Thyroid gland (tissue), 4 donors: ENCODE measurements around the gene ADI1. TPM values are rescaled to one million over a fixed set of nuclear protein-coding genes. Genes with fewer than 3 reads are reported as not detected.
"Not testable (repeated sequence)": the region's sequence is repeated elsewhere in the genome, so short reads cannot be mapped to it uniquely, and the experiment has no call there.

ENCODE experiments used
- DNase-seq, 2 donors: peaks; one replicate each; pipeline ENCODE4 v3.0.0-alpha.2; 2019
- H3K27ac ChIP-seq, 3 donors: fragments of 200-600 bp; sonication (generic); 1 replicate in 2 of 3; 2 replicates in 1 of 3; pipeline ENCODE4 v1.5.1; 2016 to 2019; ENCODE audit warnings: mild to moderate bottlenecking in 1 of 3, moderate library complexity in 1 of 3
- H3K27me3 ChIP-seq: fragments of 200-600 bp; sonication (generic); one replicate; pipeline ENCODE4 v1.5.1; 2019
- H3K36me3 ChIP-seq, 2 donors: fragments of 200-600 bp; sonication (generic); one replicate each; pipeline ENCODE4 v1.5.1; 2016 to 2019
- H3K4me1 ChIP-seq, 2 donors: fragments of 200-600 bp; sonication (generic); one replicate each; pipeline ENCODE4 v1.5.1; 2017 to 2019
- H3K4me3 ChIP-seq, 3 donors: fragments of 200-600 bp; sonication (generic); replicated peaks in 1 of 3; 1 replicate in 2 of 3; 2 replicates in 1 of 3; pipeline ENCODE4 v1.5.1; 2016; ENCODE audit warnings: mild to moderate bottlenecking in 1 of 3
- H3K9me3 ChIP-seq: fragments of 200-600 bp; sonication (generic); one replicate; pipeline ENCODE4 v1.5.1; 2017
- POLR2A ChIP-seq, 2 donors: fragments of 450-650 bp; IDR thresholded peaks; one replicate each; pipeline ENCODE4 v1.6.1; 2017; ENCODE audit warnings: antibody characterized with exemption in 2 of 2, mild to moderate bottlenecking in 2 of 2, moderate library complexity in 1 of 2
- WGBS, 2 donors: methylation state at CpG; one replicate each; pipeline ENCODE4 v1.1.5; 2017; 5-methylcytosine and 5-hydroxymethylcytosine counted together
- intact Hi-C: fragments of 100-400 bp; cut with DNase I; formaldehyde crosslinking; loops from one replicate; pipeline ENCODE4 v1.15.1; 2023
- total RNA-seq, 4 donors: library from RNA; depleted of rRNA; stranded (reverse); fragments of >200 nt; gene quantifications; one replicate each; pipeline ENCODE4 v1.2.3, GENCODE V29; 2016
- TF ChIP-seq, protein P1 (sequence below), 6 experiments: fragments of 200-600 bp in 3 of 6; fragments of 450-650 bp in 3 of 6; sonication (generic) in 3 of 6; IDR thresholded peaks; one replicate each; pipeline ENCODE4 v1.5.1; 2016 to 2019; ENCODE audit warnings: antibody characterized with exemption in 6 of 6, mild to moderate bottlenecking in 2 of 6, inconsistent platforms in 1 of 6, moderate library complexity in 1 of 6

ADI1 gene
- total RNA-seq, 4 donors from 2014 or later = 35.9 to 65.1 (median 59.2) TPM

DNA sequence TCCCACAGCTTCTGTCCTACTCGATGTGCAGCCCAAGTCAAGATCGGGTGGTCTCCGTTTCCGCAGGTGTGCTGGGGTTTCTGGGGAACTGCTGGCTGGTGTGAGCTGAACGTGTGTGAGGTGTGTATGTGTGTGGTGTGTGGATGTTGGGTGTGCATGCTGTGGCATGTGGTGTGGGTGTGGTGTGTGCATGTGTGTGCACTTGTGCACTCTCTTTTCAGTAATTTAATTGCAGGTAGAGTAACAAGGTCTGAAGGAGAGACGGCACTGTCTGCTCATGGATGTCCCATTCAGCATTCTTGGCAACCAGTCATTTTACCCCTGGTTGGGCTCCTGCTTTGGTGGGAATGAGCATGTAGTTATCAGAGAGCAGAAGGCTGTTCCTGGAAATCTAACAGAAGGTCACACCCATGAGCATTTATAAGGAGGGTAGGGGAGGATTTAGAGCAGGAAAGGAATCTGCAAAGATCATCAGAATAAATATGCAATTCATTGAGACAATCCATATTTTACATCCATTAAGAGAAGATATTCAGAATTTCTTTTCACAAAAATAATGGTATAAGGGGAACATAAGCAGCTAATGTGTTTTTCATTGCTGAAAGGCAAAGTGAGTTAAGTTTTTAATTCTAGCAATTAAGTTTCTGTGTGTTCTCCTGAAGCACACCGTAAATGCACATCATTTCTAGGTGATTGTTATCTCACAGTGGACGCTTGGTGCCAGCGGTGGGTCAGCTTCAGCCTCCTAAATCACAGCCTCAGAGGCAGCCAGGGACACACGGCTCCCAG, 60.7 kb downstream of the ADI1 start:
- Histone ChIP-seq H3K4me3 (no peak overlapping the region), H3K36me3 (peaks cover 4 to 8% of the 10 kb centered on the region in 2 donors), H3K9me3 (no peaks in the 10 kb centered on the region), H3K27ac (peak overlapping the region; percentile 63 to 88 (median 86)), H3K27me3 (no peaks in the 10 kb centered on the region), H3K4me1 (peaks cover 30 to 46% of the 10 kb centered on the region in 2 donors)
- intact Hi-C loops = no loop called here
- no peak for TF ChIP-seq POLR2A (IDR thresholded peaks at IDR 0.05)
- TF ChIP-seq, protein P1, sequence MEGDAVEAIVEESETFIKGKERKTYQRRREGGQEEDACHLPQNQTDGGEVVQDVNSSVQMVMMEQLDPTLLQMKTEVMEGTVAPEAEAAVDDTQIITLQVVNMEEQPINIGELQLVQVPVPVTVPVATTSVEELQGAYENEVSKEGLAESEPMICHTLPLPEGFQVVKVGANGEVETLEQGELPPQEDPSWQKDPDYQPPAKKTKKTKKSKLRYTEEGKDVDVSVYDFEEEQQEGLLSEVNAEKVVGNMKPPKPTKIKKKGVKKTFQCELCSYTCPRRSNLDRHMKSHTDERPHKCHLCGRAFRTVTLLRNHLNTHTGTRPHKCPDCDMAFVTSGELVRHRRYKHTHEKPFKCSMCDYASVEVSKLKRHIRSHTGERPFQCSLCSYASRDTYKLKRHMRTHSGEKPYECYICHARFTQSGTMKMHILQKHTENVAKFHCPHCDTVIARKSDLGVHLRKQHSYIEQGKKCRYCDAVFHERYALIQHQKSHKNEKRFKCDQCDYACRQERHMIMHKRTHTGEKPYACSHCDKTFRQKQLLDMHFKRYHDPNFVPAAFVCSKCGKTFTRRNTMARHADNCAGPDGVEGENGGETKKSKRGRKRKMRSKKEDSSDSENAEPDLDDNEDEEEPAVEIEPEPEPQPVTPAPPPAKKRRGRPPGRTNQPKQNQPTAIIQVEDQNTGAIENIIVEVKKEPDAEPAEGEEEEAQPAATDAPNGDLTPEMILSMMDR (IDR thresholded peaks at IDR 0.05) = no peak
- WGBS, 2 donors = 84 to 85% methylated on average over 10 of the region's 10 CpGs
- no peak for DNase-seq

GRCh38 chr2:3457524-3458395, 61.6 kb downstream of the ADI1 start:
- TF ChIP-seq, protein P1 (IDR thresholded peaks at IDR 0.05) = no peak
- TF ChIP-seq POLR2A (IDR thresholded peaks at IDR 0.05) = no peak
- intact Hi-C loops = no loop called here
- Histone ChIP-seq H3K4me1 (peaks cover 38 to 55% of the 10 kb centered on the region in 2 donors), H3K9me3 (no peaks in the 10 kb centered on the region), H3K27ac (peak overlapping the region in 2 of 3 donors; percentile 86 to 88), H3K27me3 (no peaks in the 10 kb centered on the region), H3K4me3 (no peak overlapping the region), H3K36me3 (peaks cover 4 to 8% of the 10 kb centered on the region in 2 donors)
- no peak for DNase-seq
- WGBS, 2 donors = 93 to 96% methylated on average over 24 to 30 of the region's 30 CpGs

DNA sequence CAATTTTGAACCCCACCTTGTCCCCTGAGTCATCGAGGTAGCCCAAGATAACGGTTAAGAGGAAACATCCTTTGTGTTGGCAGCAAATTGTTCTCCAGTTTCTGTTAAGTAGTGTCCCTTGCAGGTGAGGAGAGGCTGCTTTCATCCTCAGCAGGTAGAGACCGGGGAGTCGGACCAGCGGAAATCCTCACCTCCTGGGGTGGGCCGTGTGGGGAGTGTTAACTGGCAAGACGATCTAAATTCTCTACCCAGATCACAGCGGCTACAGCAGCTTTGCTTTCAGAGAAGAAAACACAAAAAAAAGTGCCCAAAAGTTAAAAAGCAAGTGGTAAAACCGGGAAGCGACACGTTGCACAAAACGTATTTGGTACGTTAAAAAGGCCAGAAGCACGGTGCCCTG, 63.2 kb downstream of the ADI1 start:
- Histone ChIP-seq H3K4me3 (no peak overlapping the region), H3K4me1 (peaks cover 46 to 63% of the 10 kb centered on the region in 2 donors), H3K27ac (no peak overlapping the region), H3K27me3 (no peaks in the 10 kb centered on the region), H3K36me3 (peaks cover 4 to 8% of the 10 kb centered on the region in 2 donors), H3K9me3 (no peaks in the 10 kb centered on the region)
- TF ChIP-seq, protein P1 (IDR thresholded peaks at IDR 0.05) = no peak
- no peak for TF ChIP-seq POLR2A (IDR thresholded peaks at IDR 0.05)
- 95 to 97% methylated on average over 14 of the region's 14 CpGs for WGBS, 2 donors
- no peak for DNase-seq
- intact Hi-C loops = no loop called here

- DNase-seq = no peak
- Histone ChIP-seq H3K4me1 (peaks cover 51 to 63% of the 10 kb centered on the region in 2 donors), H3K27me3 (no peaks in the 10 kb centered on the region), H3K36me3 (peaks cover 4 to 8% of the 10 kb centered on the region in 2 donors), H3K27ac (no peak overlapping the region), H3K4me3 (no peak overlapping the region), H3K9me3 (no peaks in the 10 kb centered on the region)
- no peak for TF ChIP-seq POLR2A (IDR thresholded peaks at IDR 0.05)
- TF ChIP-seq, protein P1 (IDR thresholded peaks at IDR 0.05) = no peak
- WGBS, 2 donors = 93 to 97% methylated on average over 16 to 22 of the region's 22 CpGs
- intact Hi-C loops = no loop called here
These were observed 64.5 kb downstream of the ADI1 start for GRCh38 chr2:3454802-3455201.

- H3K4me3 ChIP-seq, DNase-seq, intact Hi-C loops, H3K27me3 ChIP-seq, H3K36me3 ChIP-seq, H3K9me3 ChIP-seq: not testable (repeated sequence)
- Histone ChIP-seq H3K4me1 (peaks cover 46 to 59% of the 10 kb centered on the region in 2 donors), H3K27ac (peak overlapping the region; percentile 85 to 89 (median 86))
- WGBS, 2 donors = 70 to 86% methylated on average over 4 to 5 of the region's 6 CpGs
These were observed 65.3 kb downstream of the ADI1 start for GRCh38 chr2:3454005-3454404.
